Tibial nerve (tissue), 4 donors: ENCODE data around the gene FNTB.

Experiments used
- CTCF ChIP-seq, 5 experiments: fragments of 200-600 bp in 3 of 5; fragments of 450-650 bp in 2 of 5; sonication (generic) in 3 of 5; IDR thresholded peaks; one replicate each; pipeline ENCODE4 v1.5.1; 2016 to 2019; ENCODE audit warnings: antibody characterized with exemption in 5 of 5, mild to moderate bottlenecking in 3 of 5, moderate library complexity in 2 of 5
- EP300 ChIP-seq, 2 donors: sonication (generic); formaldehyde crosslinking; IDR thresholded peaks; one replicate each; pipeline ENCODE4 v1.6.1; 2017; ENCODE audit warnings: antibody characterized with exemption in 2 of 2, mild to moderate bottlenecking in 1 of 2
- POLR2A ChIP-seq, 2 donors: fragments of 450-650 bp; IDR thresholded peaks; one replicate each; pipeline ENCODE4 v1.6.1; 2017; ENCODE audit warnings: antibody characterized with exemption in 2 of 2, mild to moderate bottlenecking in 2 of 2, moderate library complexity in 2 of 2

DNA sequence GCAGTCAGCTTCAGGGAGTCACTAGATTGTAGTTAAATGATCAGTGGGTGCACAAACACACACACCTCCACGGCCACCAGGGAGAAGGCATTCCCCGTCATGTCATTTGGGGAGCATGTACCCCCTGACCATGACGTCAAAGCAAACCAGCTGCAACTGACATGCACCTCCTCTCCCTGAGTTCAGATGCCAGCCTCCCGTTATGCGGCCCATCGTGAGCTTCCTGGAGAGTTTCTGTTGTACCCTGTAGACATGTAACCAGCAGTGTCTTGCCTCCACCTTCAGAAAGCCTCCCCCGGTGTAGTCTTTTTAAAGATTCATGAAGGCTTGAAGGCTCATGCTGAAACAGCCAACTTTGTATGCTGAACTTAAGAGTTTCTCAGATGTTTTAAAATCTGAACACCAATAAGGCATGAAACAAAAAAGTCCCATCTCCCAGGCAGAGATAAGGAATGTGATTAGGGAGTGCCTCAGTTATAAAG is 54.8 kb downstream of the FNTB start:
- TF ChIP-seq CTCF (IDR thresholded peaks at IDR 0.05) (no peak), EP300 (IDR thresholded peaks at IDR 0.05) (no peak), POLR2A (IDR thresholded peaks at IDR 0.05) (no peak)
